Measurements from ENCODE around the gene FBN3. TPM values are rescaled to one million over a fixed set of nuclear protein-coding genes. Genes with fewer than 3 reads are reported as not detected.

FBN3 gene
- total RNA-seq, 1 experiment from 2014 or later = 0.10 TPM

- Histone ChIP-seq H3K36me3 (ENCODE audit: control insufficient read depth, insufficient read depth, low read length) (no peaks in the 10 kb centered on the region), H3K4me1 (ENCODE audit: control insufficient read depth, insufficient read depth, low read length) (no peaks in the 10 kb centered on the region), H3K9me3 (ENCODE audit: control insufficient read depth, insufficient read depth, low read depth, low read length) (no peaks in the 10 kb centered on the region), H3K4me3 (ENCODE audit: low read depth in 2 of 2, low read length in 2 of 2) (no peak overlapping the region), H3K27me3 (ENCODE audit: control insufficient read depth, insufficient read depth, low read length) (no peaks in the 10 kb centered on the region), H3K27ac (ENCODE audit: low read length) (no peak overlapping the region)
- ChIA-PET POLR2A (no interaction called here), CTCF (no interaction called here)
- ATAC-seq (no peak), DNase-seq (ENCODE audit: low read depth, low spot score) (no peak)
- in situ Hi-C loops (cut with HindIII; ENCODE audit: low pct_unique_long_range_greater_than_20kb, low sequenced_read_pairs) = no loop called here
- TF ChIP-seq CTCF (IDR thresholded peaks at IDR 0.05) = no peak
- no peak for TF ChIP-seq TCF7L2 (IDR thresholded peaks at IDR 0.05; ENCODE audit: low read depth, low read length)
- no peak for TF ChIP-seq REST (IDR thresholded peaks at IDR 0.05; ENCODE audit: insufficient read depth in 1 of 2, low read depth in 2 of 2, low read length in 1 of 2)
- no peak for TF ChIP-seq SIN3A (IDR thresholded peaks at IDR 0.05; ENCODE audit: borderline replicate concordance, insufficient read depth, low read depth, low read length)
- TF ChIP-seq POLR2AphosphoS5 (IDR thresholded peaks at IDR 0.05; ENCODE audit: low read depth, low read length) = no peak
- intact Hi-C loops (cut with micrococcal nuclease; ENCODE audit: unreplicated experiment) = no loop called here
- no TSS peak for BruUV-seq (replicated peaks)
Observed at GRCh38 chr19:8064911-8065874, 84.2 kb downstream of the FBN3 start.

GRCh38 chr19:8057545-8058270 lies 91.7 kb downstream of the FBN3 start:
- ChIA-PET CTCF (no interaction called here), POLR2A (no interaction called here)
- no peak for ATAC-seq
- no peaks in the 10 kb centered on the region for H3K36me3 ChIP-seq (ENCODE audit: control insufficient read depth, insufficient read depth, low read length)
- H3K27ac ChIP-seq (ENCODE audit: low read length) = no peak overlapping the region
- H3K4me1 ChIP-seq (ENCODE audit: control insufficient read depth, insufficient read depth, low read length) = no peaks in the 10 kb centered on the region
- TF ChIP-seq SIN3A (IDR thresholded peaks at IDR 0.05; ENCODE audit: borderline replicate concordance, insufficient read depth, low read depth, low read length) = no peak
- TF ChIP-seq REST (IDR thresholded peaks at IDR 0.05; ENCODE audit: insufficient read depth in 1 of 2, low read depth in 2 of 2, low read length in 1 of 2) = no peak
- no peak for TF ChIP-seq CTCF (IDR thresholded peaks at IDR 0.05)
- TF ChIP-seq POLR2AphosphoS5 (IDR thresholded peaks at IDR 0.05; ENCODE audit: low read depth, low read length) = no peak
- TF ChIP-seq TCF7L2 (IDR thresholded peaks at IDR 0.05; ENCODE audit: low read depth, low read length) = no peak
- no peaks in the 10 kb centered on the region for H3K27me3 ChIP-seq (ENCODE audit: control insufficient read depth, insufficient read depth, low read length)
- intact Hi-C loops (cut with micrococcal nuclease; ENCODE audit: unreplicated experiment) = no loop called here
- BruUV-seq (replicated peaks) = no TSS peak
- no peak overlapping the region for H3K4me3 ChIP-seq (ENCODE audit: low read depth in 2 of 2, low read length in 2 of 2)
- in situ Hi-C loops (cut with HindIII; ENCODE audit: low pct_unique_long_range_greater_than_20kb, low sequenced_read_pairs) = no loop called here
- no peak for DNase-seq (ENCODE audit: low read depth, low spot score)
- H3K9me3 ChIP-seq (ENCODE audit: control insufficient read depth, insufficient read depth, low read depth, low read length) = no peaks in the 10 kb centered on the region

Data from Panc1 (cell line).